Osteocyte (in vitro differentiated cells): ENCODE data around the gene MSN. TPM values are rescaled to one million over a fixed set of nuclear protein-coding genes. Genes with fewer than 3 reads are reported as not detected.

Source experiments
- DNase-seq: peaks from one replicate; pipeline ENCODE4 v3.0.0; 2021; ENCODE audit warnings: mixed read lengths; ENCODE audit not compliant: unreplicated experiment; ENCODE audit errors: extremely low spot score
- H3K27ac Mint-ChIP-seq: one replicate; pipeline ENCODE4 v1.8.0; 2021; ENCODE audit warnings: mild to moderate bottlenecking, mixed read lengths; ENCODE audit not compliant: unreplicated experiment
- H3K27me3 Mint-ChIP-seq: one replicate; pipeline ENCODE4 v1.8.0; 2021; ENCODE audit warnings: mixed read lengths; ENCODE audit not compliant: unreplicated experiment
- H3K36me3 Mint-ChIP-seq: one replicate; pipeline ENCODE4 v1.8.0; 2021; ENCODE audit warnings: mixed read lengths; ENCODE audit not compliant: unreplicated experiment
- H3K4me1 Mint-ChIP-seq: one replicate; pipeline ENCODE4 v1.8.0; 2021; ENCODE audit warnings: mixed read lengths; ENCODE audit not compliant: unreplicated experiment
- H3K4me3 Mint-ChIP-seq: one replicate; pipeline ENCODE4 v1.8.0; 2021; ENCODE audit warnings: mild to moderate bottlenecking, moderate library complexity, mixed read lengths; ENCODE audit not compliant: unreplicated experiment
- H3K9me3 Mint-ChIP-seq: one replicate; pipeline ENCODE4 v1.8.0; 2021; ENCODE audit warnings: mixed read lengths; ENCODE audit not compliant: unreplicated experiment
- CTCF ChIP-seq: fragments of 200-600 bp; sonication (generic); IDR thresholded peaks from 2 replicates; pipeline ENCODE4 v1.5.0; 2021; ENCODE audit warnings: antibody characterized with exemption, mild to moderate bottlenecking, moderate library complexity
- total RNA-seq: library from RNA; stranded (reverse); gene quantifications from 2 replicates; pipeline ENCODE4 v1.2.1, GENCODE V29; 2021

Gene MSN
- total RNA-seq, 1 donor from 2014 or later: 236 TPM

- Mint-ChIP-seq H3K36me3 (peaks cover 11% of the 10 kb centered on the region), H3K27ac (no peak overlapping the region), H3K4me1 (no peaks in the 10 kb centered on the region), H3K27me3 (no peaks in the 10 kb centered on the region), H3K9me3 (no peaks in the 10 kb centered on the region), H3K4me3 (no peak overlapping the region)
- TF ChIP-seq CTCF: no peak
- no peak for DNase-seq
Measured at GRCh38 chrX:65745427-65745826, 78.0 kb downstream of the MSN start.

GRCh38 chrX:65745992-65746391 lies 78.5 kb downstream of the MSN start:
- DNase-seq: no peak
- no peak for TF ChIP-seq CTCF
- no peaks in the 10 kb centered on the region for H3K27me3 Mint-ChIP-seq
- H3K4me1 Mint-ChIP-seq: no peaks in the 10 kb centered on the region
- peaks cover 5% of the 10 kb centered on the region for H3K9me3 Mint-ChIP-seq
- no peak overlapping the region for H3K27ac Mint-ChIP-seq
- H3K4me3 Mint-ChIP-seq: no peak overlapping the region
- H3K36me3 Mint-ChIP-seq: peaks cover 10% of the 10 kb centered on the region

GRCh38 chrX:65750674-65751469 lies 83.4 kb downstream of the MSN start:
- Mint-ChIP-seq H3K27ac (no peak overlapping the region), H3K4me3 (no peak overlapping the region), H3K27me3 (peaks cover 9% of the 10 kb centered on the region), H3K4me1 (no peaks in the 10 kb centered on the region), H3K36me3 (no peaks in the 10 kb centered on the region), H3K9me3 (peaks cover 30% of the 10 kb centered on the region)
- no peak for TF ChIP-seq CTCF
- no peak for DNase-seq

- DNase-seq: no peak
- Mint-ChIP-seq H3K27ac (no peak overlapping the region), H3K4me1 (no peaks in the 10 kb centered on the region), H3K9me3 (peaks cover 30% of the 10 kb centered on the region), H3K36me3 (no peaks in the 10 kb centered on the region), H3K4me3 (no peak overlapping the region), H3K27me3 (peaks cover 10% of the 10 kb centered on the region)
- TF ChIP-seq CTCF: no peak
Measured at GRCh38 chrX:65751519-65751918, 84.1 kb downstream of the MSN start.

GRCh38 chrX:65752294-65752693 lies 84.8 kb downstream of the MSN start:
- Mint-ChIP-seq H3K27me3 (peaks cover 16% of the 10 kb centered on the region), H3K4me3 (no peak overlapping the region), H3K9me3 (peaks cover 30% of the 10 kb centered on the region), H3K4me1 (no peaks in the 10 kb centered on the region), H3K27ac (no peak overlapping the region), H3K36me3 (no peaks in the 10 kb centered on the region)
- TF ChIP-seq CTCF: no peak
- DNase-seq: no peak
